ENCODE data around the gene HS3ST2. TPM values are rescaled to one million over a fixed set of nuclear protein-coding genes. Genes with fewer than 3 reads are reported as not detected.

Gene HS3ST2
- not detected in 2 replicates for polyA plus RNA-seq (2011; rRNA removed)
- not detected in 2 replicates for polyA minus RNA-seq (2011; rRNA and poly(A)+ RNA removed)

DNA sequence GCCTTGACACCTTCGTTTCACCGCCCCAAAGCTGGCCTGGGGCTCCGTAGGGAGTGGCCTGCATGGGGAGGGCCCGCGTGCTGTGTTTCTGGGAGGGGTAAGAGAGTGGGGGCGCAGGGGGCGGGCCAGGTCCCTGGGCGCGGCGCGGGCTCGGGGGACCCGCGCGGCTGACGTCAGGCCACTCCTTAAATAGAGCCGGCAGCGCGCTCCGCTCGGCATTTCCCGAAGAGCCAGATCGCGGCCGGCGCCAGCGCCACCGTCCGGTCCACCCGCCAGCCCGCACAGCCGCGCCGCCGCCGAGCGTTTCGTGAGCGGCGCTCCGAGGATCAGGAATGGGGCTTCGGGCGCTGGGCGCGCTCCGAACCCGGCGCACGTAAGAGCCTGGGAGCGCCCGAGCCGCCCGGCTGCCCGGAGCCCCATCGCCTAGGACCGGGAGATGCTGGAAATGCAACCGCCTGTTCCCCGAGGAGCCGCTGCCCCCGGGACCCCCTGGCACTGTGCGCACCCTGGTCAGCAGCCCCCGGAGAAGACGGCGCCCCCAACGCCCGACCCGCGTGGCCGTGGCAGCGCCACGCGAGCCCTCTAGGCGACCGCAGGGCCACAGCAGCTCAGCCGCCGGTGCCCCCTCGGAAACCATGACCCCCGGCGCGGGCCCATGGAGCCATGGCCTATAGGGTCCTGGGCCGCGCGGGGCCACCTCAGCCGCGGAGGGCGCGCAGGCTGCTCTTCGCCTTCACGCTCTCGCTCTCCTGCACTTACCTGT, at the start of gene HS3ST2:
TSS of gene HS3ST2 (plus strand) at position 215 of the 763 bp plus-strand sequence. CDS start at position 664, 449 bp downstream.
- ChIA-PET CTCF (no interaction called here), POLR2A (no interaction called here)
- DNase-seq (ENCODE audit: low read depth, low spot score) = no peak
- TF ChIP-seq, protein P1, sequence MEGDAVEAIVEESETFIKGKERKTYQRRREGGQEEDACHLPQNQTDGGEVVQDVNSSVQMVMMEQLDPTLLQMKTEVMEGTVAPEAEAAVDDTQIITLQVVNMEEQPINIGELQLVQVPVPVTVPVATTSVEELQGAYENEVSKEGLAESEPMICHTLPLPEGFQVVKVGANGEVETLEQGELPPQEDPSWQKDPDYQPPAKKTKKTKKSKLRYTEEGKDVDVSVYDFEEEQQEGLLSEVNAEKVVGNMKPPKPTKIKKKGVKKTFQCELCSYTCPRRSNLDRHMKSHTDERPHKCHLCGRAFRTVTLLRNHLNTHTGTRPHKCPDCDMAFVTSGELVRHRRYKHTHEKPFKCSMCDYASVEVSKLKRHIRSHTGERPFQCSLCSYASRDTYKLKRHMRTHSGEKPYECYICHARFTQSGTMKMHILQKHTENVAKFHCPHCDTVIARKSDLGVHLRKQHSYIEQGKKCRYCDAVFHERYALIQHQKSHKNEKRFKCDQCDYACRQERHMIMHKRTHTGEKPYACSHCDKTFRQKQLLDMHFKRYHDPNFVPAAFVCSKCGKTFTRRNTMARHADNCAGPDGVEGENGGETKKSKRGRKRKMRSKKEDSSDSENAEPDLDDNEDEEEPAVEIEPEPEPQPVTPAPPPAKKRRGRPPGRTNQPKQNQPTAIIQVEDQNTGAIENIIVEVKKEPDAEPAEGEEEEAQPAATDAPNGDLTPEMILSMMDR (IDR thresholded peaks at IDR 0.05; ENCODE audit: low read depth, low read length) = no peak
- H3K27ac ChIP-seq (ENCODE audit: low read depth, low read length) = no peak within 1 kb of the TSS
- peaks cover 7% of the 10 kb centered on the region for H3K27me3 ChIP-seq (ENCODE audit: control insufficient read depth, insufficient read depth, low read length)
- H3K4me3 ChIP-seq (ENCODE audit: low read depth, low read length) = no peak within 1 kb of the TSS
- peaks cover 8% of the 10 kb centered on the region; the same call in 1 of the 2 replicates for H3K9me3 ChIP-seq (ENCODE audit: control insufficient read depth, insufficient read depth, low read length)

DNA sequence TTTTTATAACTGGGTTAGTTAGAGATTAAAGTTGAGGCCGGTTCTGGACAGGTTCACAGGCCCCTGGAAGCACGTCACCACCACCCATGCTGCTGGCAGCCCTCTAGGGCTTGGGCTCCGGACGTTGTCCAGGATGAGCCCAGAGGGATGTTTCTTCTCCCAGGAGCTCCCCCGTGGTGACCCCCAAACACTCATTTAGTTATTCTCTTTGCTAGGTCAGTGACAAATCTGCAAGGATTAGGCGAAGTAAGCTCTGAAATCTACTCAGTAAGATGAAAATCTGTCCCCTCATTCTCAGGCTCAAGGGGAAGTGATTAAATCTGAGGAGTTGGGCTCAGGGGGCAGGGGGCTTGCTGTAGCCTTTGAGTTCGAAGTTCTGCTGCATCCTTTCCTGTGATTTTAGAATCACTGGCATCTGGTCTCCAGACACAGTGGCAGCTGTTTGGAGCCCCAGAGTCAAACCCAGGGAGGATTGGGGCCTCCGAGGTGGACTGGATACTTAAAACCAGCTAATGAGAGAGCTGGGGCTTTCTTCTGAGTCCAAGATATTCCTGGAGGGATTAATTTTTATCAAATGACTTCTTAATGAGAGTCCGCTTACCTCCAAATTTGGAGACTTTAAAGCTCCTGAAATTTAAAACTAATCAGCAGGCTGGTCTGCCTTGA, 49.2 kb upstream of the HS3ST2 start:
- no peak overlapping the region for H3K4me3 ChIP-seq (ENCODE audit: low read depth, low read length)
- ChIA-PET POLR2A (no interaction called here), CTCF (no interaction called here)
- no peaks in the 10 kb centered on the region for H3K27me3 ChIP-seq (ENCODE audit: control insufficient read depth, insufficient read depth, low read length)
- TF ChIP-seq, protein P1 (IDR thresholded peaks at IDR 0.05; ENCODE audit: low read depth, low read length) = no peak
- H3K9me3 ChIP-seq (ENCODE audit: control insufficient read depth, insufficient read depth, low read length) = no peaks in the 10 kb centered on the region
- no peak for DNase-seq (ENCODE audit: low read depth, low spot score)
- no peak overlapping the region for H3K27ac ChIP-seq (ENCODE audit: low read depth, low read length)

DNA sequence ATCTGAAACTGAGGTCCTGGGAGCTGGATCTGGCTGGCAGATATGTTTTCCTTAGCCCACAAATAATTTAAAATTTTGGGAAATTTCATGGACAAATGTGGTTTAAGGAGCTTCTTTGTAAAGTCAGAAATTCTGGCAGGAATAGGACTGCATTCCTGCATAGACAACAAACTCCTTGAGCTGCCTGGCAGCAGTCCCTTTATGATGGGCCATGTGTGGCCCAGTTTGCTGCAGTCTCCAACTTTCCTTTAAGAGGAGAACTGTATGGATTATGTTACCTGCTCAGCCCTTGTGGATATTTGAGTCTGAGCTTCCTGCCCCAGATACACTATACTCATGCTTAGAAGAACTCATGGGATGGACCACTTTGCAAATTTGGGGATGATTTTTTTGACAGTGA, 48.5 kb upstream of the HS3ST2 start:
- no peak for DNase-seq (ENCODE audit: low read depth, low spot score)
- H3K9me3 ChIP-seq (ENCODE audit: control insufficient read depth, insufficient read depth, low read length) = no peaks in the 10 kb centered on the region
- H3K27ac ChIP-seq (ENCODE audit: low read depth, low read length) = no peak overlapping the region
- ChIA-PET CTCF (no interaction called here), POLR2A (no interaction called here)
- TF ChIP-seq, protein P1 (IDR thresholded peaks at IDR 0.05; ENCODE audit: low read depth, low read length) = no peak
- no peaks in the 10 kb centered on the region for H3K27me3 ChIP-seq (ENCODE audit: control insufficient read depth, insufficient read depth, low read length)
- no peak overlapping the region for H3K4me3 ChIP-seq (ENCODE audit: low read depth, low read length)

DNA sequence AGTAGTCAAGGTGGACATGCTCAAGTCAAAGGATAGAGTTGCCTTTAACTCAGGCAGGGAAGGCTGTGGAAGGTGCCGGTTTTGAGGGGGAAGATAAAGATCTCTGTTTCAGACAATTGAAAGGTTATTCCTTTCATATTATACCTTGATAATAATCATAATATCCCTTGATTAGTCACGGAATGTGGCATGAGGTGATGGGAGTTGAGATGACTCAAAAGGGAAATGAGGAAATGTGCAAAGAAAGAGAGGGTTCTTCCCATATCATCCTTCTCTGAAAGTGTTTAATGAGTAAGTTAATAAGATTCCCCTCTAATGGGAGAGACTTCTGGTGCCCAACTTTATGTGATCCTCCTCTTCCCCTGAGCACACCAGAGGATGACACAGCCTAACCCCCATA, 43.1 kb upstream of the HS3ST2 start:
- ChIA-PET POLR2A (no interaction called here), CTCF (no interaction called here)
- no peak overlapping the region for H3K27ac ChIP-seq (ENCODE audit: low read depth, low read length)
- DNase-seq (ENCODE audit: low read depth, low spot score) = no peak
- no peak overlapping the region for H3K4me3 ChIP-seq (ENCODE audit: low read depth, low read length)
- H3K27me3 ChIP-seq (ENCODE audit: control insufficient read depth, insufficient read depth, low read length) = no peaks in the 10 kb centered on the region
- H3K9me3 ChIP-seq (ENCODE audit: control insufficient read depth, insufficient read depth, low read length) = no peaks in the 10 kb centered on the region
- TF ChIP-seq, protein P1 (IDR thresholded peaks at IDR 0.05; ENCODE audit: low read depth, low read length) = no peak

DNA sequence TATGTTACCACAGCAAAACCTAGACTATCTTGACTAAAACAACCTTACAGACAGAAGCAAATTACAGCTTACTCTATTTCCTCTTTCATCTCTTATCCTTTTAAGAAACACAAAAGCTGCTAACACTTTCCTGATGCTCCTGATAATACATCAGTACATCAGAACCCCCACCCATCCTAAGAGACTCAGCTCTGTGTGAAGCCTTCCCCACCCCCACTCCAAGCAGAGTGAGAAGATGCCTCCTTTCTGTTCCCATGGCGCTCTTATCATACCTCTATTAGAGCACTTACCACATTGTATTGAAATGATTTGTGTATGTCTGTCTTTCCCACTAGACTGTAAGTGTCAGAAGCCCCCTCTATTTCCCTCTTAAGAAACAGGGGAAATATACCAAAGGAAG, 42.4 kb upstream of the HS3ST2 start:
- Histone ChIP-seq H3K4me3 (ENCODE audit: low read depth, low read length) (no peak overlapping the region), H3K27ac (ENCODE audit: low read depth, low read length) (no peak overlapping the region), H3K27me3 (ENCODE audit: control insufficient read depth, insufficient read depth, low read length) (no peaks in the 10 kb centered on the region), H3K9me3 (ENCODE audit: control insufficient read depth, insufficient read depth, low read length) (no peaks in the 10 kb centered on the region)
- ChIA-PET POLR2A (no interaction called here), CTCF (no interaction called here)
- TF ChIP-seq, protein P1 (IDR thresholded peaks at IDR 0.05; ENCODE audit: low read depth, low read length) = no peak
- no peak for DNase-seq (ENCODE audit: low read depth, low spot score)

All from AG04450 (cell line).